ENCODE measurements around the gene CFAP57.

Gene CFAP57

DNA sequence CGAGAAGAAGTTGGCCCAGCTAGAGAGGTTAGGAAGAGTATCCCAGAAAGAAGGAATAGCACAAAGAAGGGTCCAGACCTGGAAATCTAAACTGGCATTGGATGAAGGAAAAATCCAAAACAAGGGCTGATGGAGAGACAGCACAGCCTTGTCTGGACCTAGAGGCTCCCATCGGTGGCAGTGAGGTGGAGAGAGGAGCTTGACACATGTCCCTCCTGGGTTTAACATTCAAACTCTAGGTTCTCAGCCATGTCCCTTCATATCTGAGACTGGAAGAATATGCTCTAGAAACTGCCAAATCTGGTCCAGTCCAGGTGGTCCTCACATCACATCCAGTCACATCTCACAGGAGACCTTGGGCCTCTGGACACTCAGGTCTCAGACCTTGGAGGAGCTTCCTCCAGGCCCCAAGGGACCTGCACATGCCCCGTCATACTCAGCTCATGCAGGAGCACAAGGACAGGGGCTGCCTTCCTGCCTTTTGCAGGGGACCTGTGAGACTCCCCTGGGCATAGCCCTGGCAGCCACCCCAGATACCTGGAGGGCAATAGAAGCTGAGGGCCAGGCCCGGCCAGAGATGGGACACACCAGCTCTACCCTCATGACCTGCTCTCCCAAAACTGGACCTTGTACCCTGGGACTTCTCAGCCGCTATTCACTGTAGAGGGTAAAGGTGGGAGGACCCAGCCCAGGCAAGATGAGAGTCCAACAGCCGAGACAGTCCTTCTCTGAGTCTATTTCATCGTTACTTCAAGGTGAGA, 105.2 kb downstream of the CFAP57 start:
- DNase-seq (ENCODE audit: low read depth), result no peak

DNA sequence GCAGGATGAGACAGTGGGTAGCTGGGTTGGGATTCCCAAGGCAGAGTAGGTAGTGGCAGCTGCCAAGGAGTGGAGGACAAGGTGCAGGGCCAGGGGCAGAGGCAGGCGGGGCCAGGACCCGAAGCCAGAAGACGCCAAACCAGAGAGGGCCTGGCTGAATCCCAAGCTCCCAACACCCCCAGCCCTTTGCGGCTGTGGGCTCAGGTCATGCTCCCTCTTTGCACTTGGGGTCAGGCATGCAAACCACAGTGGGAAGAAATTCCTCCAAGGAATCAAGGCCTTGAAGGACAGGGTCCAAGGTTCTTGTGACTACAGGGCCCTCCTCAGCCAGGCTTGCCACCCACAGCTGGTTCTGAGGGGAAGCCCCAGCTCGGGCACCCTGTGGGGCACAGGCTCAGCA, 107.0 kb downstream of the CFAP57 start:
- DNase-seq (ENCODE audit: low read depth), result no peak

DNA sequence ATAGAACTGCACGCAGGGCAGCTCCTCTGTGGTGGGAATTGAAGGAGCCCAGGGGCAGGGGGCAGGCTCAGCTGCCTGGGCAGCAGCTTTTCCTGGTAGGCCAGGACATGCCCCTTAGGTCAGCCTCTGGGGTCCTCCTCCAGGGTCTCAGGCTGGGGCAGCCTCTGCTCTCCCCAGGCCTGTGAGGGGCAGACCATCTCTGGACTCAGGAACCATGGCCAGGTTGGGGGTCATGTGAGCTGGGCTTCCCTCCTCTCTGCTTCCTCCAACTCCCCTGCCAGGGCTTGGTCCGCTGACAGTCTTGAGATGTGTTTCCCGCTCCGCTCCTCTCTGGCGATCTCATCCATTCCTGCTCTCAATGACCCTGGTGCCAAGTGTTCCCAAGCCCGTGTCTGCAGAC, 107.5 kb downstream of the CFAP57 start:
- DNase-seq (ENCODE audit: low read depth), result no peak

DNA sequence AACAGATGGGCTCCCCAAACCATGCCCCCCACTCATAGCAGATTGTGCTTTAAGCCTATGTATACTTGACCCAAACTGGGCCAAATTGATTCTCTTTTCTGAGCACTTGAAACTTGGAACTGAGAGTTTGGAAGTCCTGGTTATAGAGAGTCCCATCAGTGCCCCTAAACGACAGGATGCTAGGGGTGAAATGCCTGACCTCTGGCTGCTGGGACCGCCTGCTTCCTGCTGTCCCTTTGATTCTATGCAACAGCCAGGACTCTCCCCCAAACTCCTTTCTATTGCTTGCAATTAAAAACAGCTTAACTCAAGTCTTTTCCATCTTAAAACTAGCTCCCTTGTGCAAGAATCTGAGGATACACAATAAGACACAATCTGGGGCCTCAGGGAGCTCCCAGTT, 108.6 kb downstream of the CFAP57 start:
- no peak for DNase-seq (ENCODE audit: low read depth)

DNA sequence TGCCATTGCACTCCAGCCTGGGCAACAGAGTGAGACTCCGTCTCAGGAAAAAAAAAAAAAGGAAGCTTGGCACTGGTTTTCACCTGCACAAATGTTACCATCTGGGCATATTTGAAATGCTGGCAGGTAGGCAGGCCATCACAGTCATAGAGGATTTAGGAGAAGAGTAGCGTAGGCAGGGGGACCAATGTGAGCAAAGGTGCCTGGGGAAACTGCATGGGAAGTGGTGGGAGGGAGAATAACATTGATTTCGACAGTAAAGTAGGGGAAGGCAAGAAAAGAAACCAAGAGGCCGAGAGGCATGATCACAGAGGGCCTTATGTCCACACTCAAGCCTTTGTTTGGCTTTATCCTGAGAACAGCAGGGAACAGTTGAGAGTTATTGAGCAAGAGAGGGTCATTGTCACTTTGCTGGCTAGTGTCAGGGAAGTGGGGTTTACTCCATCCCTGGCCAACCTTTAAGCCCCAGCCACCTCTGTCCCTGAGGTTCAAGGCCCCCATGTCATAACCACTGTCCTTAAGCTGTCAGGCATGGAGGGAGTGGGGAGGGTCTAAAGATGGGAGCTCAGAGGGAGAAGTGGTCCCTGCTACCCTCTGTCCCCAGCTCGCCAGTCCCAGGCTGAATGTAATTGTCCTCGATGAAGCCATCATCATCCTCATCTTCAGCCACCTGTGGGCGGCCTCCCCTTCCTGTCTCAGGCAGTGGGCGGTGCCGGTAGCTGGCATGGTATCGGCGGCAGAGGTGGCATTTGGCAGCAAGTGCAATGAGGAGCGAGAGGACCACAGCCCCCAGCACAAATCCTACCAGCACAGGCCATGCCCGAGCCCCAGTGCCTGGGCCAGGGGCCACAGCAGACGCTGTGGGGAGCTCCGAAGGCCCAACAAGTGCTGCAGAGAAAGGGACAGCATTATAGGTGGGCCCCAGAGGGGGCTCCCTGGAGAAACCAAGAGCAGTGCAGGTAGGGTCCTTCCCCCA, 110.4 kb downstream of the CFAP57 start:
- no peak for DNase-seq (ENCODE audit: low read depth)

DNA sequence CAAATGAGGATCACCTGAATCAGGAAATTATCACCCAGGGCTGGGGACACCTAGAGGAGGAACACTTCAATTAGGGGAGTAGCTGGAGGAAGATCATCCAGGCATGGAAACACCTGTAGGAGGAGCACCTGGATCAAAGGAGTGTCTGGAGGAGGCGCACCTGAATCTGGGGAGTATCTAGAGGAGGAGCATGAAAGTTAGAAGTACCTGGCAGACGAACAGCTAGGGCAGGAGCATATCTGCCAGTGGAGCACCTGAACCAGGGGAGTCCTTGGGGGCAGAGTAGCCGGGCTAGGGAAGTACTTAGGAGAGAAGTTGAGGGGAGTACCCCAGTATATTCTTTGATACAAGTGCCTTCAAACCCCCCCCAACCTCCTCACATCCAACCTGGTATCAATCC, 111.9 kb downstream of the CFAP57 start:
- DNase-seq (ENCODE audit: low read depth), result no peak

DNA sequence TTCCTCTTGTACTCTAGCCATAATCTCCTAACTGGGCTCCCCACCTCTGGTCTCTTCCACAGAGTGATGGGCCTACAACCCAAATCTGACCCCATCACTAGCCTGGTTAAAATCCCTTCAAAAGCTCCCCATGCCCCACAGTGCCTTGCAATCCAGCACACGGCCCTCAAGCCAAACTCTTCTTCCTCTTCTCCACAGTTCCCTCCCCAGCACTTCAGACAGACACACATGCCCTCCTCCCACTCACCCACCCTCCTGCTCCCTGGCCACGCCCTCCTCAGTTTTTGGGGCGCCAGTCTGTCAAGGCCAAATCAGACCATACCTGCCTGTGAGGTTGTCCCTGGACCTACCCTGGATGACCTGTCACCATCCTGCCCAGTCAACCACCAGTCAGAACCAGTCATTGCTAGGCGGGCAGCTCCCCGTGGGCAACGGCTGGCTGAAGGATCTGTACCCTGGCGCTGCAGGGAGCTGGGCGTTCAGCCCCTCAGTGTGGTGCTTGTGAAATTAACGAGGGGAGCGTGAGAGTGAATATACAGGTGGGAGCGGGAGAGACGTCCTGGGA, 112.5 kb downstream of the CFAP57 start:
- no peak for DNase-seq (ENCODE audit: low read depth)

DNA sequence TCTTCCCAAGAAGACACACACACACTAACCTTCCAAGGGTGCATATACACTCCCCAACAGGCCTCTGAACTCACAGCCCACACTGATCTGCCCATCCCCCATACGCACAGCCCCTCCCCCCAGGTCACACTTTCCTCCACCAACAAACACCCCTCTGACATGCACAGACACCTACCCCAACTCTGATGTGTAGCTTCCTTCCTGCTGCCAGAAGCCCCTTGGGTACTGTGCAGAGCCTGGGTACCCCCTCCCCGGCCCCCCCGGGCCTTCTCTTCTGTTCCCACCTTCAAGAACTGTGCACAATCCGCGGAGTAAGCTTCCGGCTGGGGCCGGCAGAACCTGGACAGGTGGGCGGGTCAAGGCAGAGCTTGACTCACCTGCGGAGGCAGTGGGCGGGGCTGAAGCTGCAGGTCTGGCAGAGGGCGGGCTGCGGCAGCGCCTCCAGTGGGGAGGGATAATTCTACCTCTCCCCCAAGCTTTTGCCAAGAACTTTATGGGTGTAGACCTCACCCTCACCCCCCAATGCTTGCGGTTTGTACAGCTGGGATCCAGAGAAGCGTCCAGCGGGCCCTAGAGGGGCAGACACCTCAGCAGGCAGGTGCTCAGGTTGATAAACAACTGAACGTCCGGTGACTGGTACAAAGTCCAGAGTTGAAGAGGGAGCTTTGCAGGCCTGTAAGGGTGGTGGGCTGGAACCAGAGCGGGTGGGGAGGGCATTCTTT, 113.3 kb downstream of the CFAP57 start, which contains the start of gene C1orf210:
Gene C1orf210, minus strand, starts transcription at position 313 of the 722 bp plus-strand sequence. CDS start 2,311 bp downstream, outside the sequence.
- no peak for DNase-seq (ENCODE audit: low read depth)

DNA sequence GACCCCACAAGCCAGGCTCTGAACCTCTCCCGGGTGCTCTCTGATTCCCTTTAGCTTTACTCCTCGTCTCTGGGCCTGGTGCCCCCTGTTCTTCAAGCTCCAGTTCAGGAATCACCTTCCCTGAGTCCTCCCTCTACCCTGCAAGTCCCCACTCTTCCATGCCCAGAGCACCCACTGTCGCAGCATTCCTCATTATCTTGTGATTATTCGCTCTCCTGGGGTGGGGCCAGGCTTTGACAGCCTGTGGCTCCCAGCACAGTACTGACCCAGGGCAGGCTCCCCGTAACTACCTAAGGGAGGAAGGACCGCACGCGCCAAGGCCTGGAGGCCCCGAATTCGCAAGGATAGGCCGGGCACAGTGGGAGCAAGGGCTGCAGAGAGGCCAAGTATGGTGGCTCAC, 114.0 kb downstream of the CFAP57 start:
- DNase-seq (ENCODE audit: low read depth), result no peak

DNA sequence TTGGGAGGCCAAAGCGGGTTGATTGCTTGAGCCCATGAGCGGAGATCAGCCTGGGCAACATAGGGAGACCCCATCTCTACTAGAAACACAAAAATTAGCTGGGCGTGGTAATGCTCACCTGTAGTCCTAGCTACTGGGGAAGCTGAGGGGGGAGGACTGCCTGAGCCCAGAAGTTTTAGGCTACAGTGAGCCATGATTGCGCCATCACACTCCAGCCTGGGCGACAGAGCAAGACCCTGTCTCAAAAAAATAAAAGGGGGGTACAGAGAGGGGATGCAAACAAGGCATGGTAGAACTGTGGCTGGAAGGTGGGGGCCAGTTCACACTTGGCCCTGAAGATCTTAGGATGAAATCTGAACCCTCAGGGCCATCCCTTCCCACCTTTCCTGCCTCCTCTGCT, 114.4 kb downstream of the CFAP57 start:
- no peak for DNase-seq (ENCODE audit: low read depth)

DNA sequence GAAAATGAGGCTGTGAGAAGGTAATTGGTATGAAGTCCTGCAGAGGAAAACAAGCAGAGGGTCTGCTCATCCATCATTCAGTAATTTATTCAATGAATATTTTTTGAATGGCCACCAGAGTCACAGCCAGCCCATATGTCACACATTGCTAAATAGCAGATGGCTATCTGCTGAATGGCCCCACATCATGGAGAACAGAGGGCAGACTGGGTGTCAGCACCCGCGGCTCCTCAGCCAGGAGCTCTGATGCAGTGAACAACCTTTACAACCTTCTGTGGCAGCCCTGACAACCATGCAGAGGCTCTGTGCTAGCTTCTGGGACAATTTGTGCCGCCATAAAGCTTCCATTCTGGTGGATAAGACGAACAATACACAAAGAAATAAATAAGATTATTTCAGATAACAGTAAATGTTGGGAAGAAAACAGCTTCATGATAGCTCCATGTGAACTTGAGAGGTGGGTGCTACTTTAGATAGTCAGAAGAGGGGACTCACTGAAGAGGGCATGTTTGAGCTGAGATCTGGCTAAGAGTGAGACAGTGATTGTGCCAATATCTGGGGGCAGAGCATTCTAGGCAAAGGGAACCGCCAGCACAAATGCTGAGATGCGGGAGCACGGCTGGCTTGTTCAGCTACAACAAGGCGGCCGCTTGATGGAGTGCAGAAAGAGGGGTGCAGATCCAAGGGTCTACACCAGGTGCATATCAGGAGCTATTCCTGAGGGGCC, 116.1 kb downstream of the CFAP57 start:
- no peak for DNase-seq (ENCODE audit: low read depth)

DNA sequence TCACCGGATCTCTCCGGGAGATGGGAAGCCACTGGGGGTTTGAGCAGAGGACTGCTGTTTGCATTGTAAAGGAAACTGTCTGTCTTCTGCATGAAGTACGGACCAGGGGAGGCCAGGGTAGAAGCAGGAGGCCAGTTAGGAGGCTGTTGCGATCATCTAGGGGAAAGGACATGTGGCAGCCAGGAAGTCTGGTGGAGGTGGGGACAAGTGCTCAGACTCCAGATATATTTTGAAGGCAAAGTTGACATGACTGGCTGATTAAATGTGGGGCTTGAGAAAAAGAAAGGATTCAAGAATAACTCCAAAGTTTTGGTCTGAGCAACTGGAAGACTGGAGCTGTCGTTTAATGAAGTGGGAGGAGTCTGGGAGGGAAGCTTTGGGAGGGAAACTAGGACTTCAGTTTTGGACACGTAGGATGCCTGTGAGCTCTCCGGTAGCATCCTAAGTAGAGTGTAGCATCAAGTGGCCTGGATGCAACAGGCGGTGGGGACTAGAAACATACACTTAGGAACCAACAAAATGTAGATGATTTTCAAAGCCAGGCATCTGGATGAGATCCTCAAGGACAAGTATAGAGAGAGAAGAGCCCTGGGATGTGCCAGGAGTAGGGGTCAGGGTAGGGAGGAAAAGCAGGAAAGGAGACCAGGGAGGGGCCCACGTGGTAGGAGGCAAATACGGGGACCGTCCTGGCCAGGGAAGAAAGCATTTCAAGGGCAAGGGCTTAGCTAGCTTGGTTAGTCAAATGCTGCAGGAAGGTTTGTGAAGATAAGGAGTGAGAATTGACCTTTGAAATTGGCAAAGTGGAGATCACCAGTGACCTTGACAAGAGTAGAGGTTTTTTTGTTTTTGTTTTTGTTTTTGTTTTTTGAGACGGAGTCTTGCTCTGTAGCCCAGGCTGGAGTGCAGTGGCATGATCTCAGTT, 116.9 kb downstream of the CFAP57 start:
- DNase-seq (ENCODE audit: low read depth), result no peak

DNA sequence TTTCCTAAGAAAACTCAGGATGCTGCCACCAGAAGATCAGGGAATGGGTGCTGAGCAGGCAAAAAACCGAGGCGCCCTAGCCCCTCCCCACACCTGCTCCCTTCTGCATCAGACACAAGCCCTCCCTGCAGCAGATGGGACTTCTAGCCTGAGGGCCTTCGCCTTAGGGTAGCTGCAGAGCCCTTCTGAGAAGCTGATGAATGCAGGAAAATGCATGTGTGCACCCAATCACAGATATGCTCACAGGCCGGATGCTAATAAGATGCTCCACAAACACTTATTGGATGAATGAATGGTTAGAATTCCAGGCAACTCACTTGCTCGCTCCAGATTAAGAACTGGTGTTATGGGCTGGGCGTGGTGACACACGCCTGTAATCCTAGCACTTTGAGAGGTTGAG, 120.1 kb downstream of the CFAP57 start:
- no peak for DNase-seq (ENCODE audit: low read depth)

DNA sequence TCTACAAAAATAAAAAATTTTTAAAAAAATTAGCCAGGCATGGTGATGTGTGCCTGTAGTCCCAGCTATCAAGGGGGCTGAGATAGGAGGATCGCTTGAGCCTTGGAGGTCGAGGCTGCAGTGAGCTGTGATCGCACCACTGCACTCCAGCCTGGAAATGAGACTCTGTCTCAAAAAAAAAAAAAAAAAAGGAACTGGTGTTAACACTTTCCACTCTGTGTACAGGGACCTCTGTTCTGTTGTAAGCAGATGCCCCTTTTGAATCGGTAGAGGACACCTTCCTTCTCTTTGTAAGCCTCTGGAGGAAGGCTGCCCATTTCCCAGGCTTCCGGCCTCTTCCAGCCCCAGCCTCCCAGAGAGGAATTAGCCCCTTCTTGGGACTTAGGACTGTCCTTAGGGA, 120.5 kb downstream of the CFAP57 start:
- DNase-seq (ENCODE audit: low read depth), result no peak

DNA sequence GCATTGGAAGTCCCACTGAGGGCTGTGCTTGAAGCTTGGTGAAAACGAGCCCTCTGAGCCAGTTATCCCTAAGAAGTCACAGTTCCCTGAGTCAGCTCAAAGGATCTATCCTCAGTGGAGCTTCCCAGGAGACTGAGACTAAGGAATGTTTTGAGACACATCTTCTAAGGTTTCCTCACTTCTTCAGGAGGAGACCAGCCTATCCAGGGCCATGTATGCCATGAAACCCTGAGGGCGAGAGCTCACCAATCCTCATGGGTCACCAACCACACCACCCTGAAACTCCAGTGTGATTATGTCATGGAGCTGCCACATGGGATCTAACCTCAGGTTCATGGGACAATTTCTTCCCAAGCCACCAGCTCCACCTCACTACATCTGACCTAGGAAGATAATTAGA, 121.0 kb downstream of the CFAP57 start:
- DNase-seq (ENCODE audit: low read depth), result no peak

DNA sequence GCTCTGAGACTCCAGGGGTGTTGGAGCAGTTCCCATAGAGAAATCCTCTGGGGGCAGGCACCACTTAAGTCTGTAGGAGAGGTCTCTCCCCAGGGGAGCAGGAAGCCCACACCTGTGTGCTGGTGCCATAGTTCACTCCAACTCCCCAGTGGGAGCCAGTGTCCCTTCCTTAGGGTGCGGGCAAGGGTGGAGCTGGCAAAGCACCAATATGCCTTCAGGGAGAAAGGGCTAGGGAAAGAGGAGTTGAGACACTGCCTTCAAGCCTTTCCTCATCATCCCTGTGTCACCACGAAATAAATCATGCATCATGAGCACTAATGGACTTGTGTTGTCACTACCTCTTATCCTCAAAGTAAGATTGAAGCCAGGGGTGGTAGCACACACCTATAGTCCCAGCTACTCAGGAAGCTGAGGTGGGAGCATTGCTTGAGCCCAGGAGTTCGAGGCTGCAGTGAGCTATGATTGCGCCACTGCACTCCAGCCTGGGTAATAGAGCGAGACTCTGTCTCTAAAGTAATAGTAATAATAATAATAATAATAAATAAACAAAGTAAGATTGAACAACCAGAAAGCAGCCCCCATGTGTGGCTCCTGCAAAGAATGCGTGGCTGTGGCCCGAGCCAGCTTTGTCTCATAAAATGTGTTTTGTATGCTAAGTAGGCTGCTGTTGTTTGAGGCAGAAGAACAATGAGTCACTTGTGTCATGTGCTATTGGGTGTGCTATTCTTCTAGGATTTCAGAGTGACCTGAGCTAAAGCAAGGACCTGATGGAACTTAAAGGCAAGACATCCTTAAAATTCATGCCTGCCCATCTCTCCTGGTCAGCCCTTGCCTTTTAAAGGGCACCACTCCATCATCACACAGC, 122.0 kb downstream of the CFAP57 start:
- DNase-seq (ENCODE audit: low read depth), result no peak

DNA sequence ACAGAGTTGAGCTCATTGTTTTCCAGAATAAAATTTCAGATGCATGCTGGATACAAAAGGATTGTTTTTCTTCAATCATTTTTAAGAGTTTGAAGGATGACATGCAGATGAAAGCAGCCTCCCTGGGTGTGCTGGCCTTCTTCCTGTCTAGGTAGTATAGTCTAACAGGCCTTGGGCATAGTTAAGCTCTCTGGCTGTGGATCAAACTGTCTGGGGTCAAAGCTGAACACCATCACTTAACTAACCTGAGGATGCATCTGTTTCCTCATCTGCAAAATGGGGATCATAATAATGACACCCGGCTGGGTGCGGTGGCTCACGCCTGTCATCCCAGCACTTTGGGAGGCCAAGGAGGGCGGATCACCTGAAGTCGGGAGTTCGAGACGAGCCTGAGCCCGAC, 122.6 kb downstream of the CFAP57 start:
- DNase-seq (ENCODE audit: low read depth), result no peak

DNA sequence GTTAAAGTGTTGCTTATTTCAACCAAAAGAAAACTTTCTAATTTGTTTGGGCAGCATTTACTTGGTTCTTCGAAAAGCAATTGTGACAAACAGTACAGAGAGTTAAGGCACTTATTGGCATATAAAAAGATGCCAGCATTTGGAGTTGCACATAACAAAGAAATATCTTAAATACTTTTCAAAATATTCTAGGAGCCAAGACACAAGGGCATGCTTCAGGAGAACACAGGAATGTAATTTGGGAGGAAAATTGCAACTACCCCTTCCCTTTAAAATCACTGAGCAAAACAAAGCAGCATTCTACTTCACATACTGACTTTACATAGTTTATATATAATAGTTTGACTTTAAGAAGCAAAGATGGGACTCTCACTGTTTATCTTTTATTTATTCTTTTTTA, 124.1 kb downstream of the CFAP57 start:
- DNase-seq (ENCODE audit: low read depth), result no peak

DNA sequence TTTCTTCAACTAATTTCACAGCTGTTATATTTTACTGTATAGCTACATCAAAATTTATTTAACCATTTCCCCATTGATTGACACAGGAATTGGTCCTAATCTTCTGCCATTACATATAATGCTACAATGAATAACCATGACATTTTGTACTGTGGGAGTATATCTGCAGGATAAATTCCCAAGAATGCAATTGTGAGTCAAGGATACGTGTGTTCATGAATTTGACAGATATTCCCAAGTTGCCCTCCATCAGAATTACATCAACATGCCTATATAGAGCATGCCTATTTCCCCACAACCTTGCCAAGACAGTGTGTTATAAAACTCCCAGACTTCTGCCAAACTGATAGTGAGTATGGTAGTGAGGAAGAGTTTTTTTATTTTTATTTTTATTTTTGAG, 125.9 kb downstream of the CFAP57 start:
- DNase-seq (ENCODE audit: low read depth), result no peak
